Activated CD4-positive, alpha-beta T cell treated with anti-CD3 and anti-CD28 coated beads, Interleukin-2, amount 50 U/mL, for 1 hour (primary cell): ENCODE results near the gene C8G.

Experiments used
- DNase-seq: peaks from one replicate; pipeline ENCODE4 v3.0.0-alpha.2; 2020

The C8G gene

GRCh38 chr9:136955943-136956335 is 10.9 kb downstream of the C8G start:
- DNase-seq, result no peak

DNA sequence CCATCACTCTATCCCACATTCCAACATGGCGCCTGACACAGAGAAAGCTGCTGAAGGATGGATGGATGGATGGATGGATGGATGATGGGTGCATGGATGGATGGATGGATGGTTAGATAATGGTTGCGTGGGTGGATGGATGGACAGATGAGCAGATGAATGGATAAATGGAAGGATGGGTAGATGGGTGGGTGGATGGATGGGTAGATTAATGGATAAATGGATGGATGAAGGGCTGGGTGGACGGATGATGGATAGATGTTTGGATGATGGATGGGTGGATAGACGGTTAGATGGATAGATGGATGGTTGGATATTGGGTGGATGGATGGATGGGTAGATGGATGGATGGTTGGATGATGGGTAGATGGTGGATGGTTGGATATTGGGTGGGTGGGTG is 11.6 kb downstream of the C8G start:
- DNase-seq, result no peak

- DNase-seq, result no peak
Observed at GRCh38 chr9:136957461-136957860, 12.4 kb downstream of the C8G start.

DNA sequence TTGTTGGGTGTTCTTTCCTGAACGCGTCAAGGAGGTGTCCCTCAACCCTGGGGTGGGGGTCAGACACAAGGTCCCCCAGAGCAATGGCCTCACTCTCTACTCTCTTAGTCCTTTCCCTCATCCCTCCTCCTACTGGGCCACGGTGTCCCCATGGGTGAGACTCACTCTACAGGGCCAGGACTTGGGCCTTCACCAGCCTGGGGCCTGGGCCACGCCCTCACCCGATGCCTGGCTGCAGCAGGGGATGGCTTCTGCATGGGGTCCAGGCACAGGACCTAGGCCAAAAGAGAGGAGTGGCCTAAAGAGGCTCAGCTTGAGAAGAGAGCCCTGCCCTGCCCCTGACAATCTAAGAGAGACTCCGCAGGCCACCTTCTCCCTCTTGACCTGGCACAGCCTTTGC is 12.9 kb downstream of the C8G start:
- no peak for DNase-seq

GRCh38 chr9:136958473-136958872 is 13.4 kb downstream of the C8G start:
- DNase-seq, result no peak

- DNase-seq, result no peak
Observed at GRCh38 chr9:136958898-136959850, 14.1 kb downstream of the C8G start.

DNA sequence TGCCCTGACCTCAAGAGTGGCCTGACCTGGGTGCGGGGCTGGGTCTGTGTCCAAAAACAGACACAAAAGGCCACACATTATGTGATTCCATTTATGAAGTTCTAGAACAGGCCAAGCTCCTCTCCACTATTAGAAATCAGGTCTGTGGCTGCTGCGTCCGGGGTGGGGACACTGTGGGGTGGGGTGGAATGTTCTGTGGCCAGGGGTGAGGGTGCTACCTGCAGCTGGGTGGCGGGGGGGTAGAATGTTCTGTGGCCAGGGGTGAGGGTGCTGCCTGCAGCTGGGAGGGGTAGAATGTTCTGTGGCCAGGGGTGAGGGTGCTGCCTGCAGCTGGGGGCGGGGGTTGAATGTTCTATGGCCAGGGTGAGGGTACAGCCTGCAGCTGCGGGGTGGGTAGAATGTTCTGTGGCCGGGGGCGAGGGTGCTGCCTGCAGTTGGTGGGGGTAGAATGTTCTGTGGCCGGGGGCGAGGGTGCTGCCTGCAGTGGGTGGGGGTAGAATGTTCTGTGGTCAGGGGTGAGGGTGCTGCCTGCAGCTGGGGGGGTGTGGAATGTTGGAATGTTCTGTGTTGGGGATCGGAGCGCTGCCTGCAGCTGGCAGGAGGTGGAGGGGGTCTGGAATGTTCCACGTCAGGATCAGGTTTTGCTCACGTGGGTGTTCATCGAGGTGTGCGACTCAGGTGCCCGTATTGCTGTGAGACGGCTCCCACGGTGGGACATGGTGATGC is 15.3 kb downstream of the C8G start:
- DNase-seq, result no peak

DNA sequence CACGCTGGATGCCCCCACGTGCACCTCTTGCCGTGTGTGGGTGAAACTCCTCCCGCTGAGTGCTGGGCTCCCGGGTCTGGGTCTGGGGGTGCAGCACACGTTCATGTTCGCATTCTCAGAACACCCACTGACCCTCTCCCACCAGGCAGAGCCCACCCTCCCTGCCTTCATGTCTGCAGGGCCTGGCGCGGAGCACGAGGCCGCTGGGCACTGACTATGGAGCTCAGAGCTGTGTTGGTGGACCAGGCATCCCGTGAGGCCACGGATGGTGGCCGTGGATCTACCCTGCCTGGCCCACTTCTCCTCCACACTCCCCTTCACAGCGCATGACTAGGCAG is 15.9 kb downstream of the C8G start:
- DNase-seq, result no peak

GRCh38 chr9:136961279-136962065 is 16.4 kb downstream of the C8G start:
- DNase-seq, result no peak

DNA sequence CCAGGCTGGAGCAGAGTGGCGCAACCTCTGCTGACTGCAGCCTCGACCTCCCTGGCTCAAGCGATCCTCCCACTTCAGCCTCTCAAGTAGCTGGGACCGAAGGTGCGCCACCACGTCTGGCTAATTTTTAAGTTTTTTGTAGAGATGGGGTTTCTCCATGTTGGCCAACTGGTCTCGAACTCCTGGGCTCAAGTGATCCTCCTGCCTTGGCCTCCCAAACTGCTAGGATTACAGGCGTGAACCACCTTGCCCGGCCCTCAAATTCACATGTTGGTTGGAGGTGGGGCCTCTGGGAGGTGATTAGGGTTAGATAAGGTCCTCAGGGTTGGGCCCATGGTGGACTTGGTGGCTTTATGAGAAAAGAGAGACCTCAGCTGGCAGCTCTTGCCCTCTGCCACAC is 17.1 kb downstream of the C8G start:
- no peak for DNase-seq

DNA sequence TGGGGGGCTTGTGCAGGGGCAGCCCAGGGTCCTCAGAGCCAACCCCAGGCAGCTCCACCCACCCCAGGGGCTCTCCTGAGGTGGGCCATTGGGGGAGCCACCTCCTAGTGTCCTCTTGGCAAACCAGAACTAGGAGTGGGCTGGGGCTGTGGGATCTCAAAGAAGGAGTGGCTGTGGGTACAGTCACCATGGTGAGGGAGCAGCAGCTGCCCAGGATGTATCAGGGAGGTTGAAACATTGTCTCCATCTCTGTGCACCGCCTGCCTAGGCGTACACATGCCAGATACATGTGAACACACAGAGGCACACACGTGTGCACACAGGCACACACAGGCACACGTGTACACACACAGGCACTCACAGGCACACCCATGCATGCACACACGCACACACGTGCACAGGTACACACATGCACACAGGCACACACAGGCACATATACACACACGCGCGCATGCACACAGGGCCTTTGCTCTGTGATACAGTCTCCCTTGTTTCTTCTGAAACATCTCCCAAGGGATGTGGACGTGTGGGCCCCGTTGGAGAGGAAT is 17.7 kb downstream of the C8G start:
- no peak for DNase-seq

DNA sequence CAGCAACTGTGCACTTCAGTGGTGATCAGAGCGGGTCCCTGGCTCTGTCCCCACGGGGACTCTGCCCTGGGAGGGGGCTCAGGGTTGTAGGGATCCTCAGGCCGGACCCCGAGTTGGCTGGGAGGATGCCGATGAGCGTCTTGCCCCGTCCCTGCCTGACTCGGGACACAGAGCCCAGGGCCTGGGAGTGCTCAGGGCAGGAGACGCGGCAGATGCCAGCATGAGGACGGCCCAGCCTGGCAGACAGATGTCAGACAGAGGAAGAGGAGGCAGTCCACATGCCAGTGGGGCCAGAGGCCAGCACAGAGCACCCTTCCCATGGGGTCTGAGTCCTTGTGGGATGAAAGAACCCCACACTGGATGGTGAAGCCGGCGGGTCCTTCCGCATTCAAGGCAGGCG is 18.3 kb downstream of the C8G start:
- DNase-seq, result no peak

GRCh38 chr9:136963751-136964150 is 18.7 kb downstream of the C8G start:
- DNase-seq, result no peak

GRCh38 chr9:136964171-136964689 is 19.2 kb downstream of the C8G start:
- DNase-seq, result no peak

DNA sequence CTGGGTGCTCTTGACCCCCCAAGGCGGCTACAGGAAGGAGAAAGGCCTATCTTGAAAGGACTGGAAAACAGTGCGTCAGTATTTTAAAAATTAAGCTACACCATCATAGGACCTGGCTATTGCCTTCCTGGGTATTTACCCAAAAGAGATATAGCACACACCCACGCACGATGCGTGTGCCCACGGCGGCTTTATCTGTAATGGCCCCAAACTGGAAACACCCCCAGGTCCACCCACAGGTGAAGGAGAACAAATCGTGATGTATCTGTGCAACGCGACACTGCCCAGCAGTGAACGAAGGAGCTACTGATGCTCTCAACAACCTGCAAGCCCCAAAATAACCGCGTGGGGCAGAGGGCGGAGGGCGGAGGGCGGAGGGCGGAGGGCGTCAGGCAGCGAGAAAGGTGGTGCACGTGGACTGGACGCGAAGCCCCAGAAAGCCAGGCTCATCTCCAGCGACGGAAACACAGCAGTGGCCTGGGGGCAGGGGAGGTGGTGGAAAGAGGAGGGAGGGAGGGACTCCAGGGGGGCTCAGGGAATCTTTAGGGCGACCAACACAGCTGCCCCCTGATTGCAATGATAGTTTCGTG is 19.9 kb downstream of the C8G start:
- DNase-seq, result no peak

GRCh38 chr9:136965771-136966484 is 20.9 kb downstream of the C8G start:
- DNase-seq, result no peak

DNA sequence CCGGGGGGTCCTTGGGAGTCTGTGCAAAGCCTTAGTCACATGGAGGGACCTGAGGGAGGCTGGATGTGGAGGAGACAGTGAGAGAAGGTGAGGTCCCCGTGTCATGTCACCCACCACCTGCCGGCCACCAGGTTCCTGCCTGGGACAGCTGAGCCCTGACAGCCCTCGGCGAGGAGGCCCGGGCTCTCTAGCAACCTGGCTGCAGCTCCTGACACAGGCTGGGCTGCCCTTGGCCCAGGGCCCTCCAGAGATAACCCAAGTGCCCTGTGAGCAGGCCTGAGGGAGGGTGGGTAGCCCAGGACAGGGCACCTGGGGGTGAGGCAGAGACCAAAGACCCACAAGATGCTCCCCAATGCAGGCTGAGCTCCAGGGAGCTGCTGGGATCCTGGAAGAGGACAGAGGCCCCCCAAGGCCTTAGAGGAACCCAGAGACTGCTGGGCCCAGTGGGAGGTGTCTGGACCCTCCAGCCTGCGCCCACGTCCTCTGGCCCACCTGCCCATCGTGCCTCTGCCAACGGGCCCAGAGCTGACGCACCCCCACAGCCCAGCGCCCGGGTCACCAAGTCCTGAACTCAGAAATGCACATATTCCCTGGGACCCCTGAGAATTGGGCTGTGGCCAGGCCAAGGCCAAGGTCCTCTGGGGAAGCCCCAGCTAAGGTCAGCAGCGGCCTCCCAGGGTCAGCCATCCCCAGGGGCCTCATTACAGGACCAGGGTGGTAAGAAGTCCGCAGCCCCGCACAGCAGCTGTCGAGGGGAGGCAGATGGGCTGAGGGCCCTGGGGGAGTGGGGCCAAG is 23.5 kb downstream of the C8G start:
- DNase-seq, result no peak

- no peak for DNase-seq
Observed at GRCh38 chr9:136969150-136969549, 24.1 kb downstream of the C8G start.

DNA sequence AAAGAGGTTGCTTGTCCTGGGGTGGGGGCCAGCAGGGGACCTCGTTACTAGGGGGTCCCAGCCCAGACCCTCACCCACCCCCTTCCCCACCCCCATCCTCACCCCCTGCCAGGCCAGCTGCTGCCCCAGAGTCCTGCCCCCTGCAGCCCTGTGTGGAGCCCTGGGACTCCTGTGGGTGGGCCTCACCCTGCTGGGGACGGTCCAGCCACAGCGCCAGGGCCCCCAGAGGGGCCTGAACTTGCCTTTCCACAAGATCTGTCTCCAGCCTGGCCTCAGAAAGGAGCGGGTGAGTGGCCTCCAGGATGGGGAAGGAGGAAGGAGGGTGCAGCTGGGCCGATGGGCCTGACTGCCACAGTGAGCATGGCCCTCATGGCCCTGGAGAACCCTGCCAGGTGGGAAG is 24.7 kb downstream of the C8G start:
- no peak for DNase-seq

DNA sequence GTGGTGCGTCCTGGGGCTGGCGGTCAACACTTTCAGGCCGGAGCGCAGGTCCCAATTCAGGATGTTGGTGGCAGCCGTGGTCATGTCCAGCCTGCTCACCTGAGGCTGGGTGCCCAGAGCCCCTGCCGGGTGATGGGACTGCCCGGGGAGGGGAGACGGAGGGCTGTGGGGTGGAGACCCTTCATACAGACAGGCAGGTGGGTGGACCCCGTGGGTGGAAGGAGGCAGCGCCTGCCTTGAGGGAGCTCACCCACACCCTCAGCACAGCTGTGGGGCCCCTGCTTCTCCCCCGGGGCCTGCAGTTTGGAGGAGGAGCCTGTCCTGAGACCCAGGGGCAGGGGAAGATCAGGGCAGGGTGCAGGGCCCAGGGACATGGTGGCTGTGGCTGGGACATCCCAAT is 25.3 kb downstream of the C8G start:
- no peak for DNase-seq

- no peak for DNase-seq
Observed at GRCh38 chr9:136971746-136972145, 26.7 kb downstream of the C8G start.
